ENCODE results near the gene ZFYVE1. TPM values are rescaled to one million over a fixed set of nuclear protein-coding genes. Genes with fewer than 3 reads are reported as not detected.
A peak's percentile ranks its signal among the peaks of the same experiment; 100 is the strongest.
"Not testable (repeated sequence)": the region's sequence is repeated elsewhere in the genome, so short reads cannot be mapped to it uniquely, and the experiment has no call there.

Gene ZFYVE1
- total RNA-seq, 2 experiments from 2014 or later, result 13.9 to 14.7 TPM

GRCh38 chr14:72962829-72963312 lies 64.0 kb downstream of the ZFYVE1 start:
- ATAC-seq (no peak), DNase-seq (no peak)
- H3K9me3 Mint-ChIP-seq (ENCODE audit: low read depth), result no peaks in the 10 kb centered on the region
- CTCF ChIA-PET, result interaction anchor here (1.1 to 2.0 kb wide), 2 partner anchors 14 to 446 kb away, joined by 3 to 7 read pairs; no protein-coding TSS in a partner anchor
- no peaks in the 10 kb centered on the region for H3K27me3 Mint-ChIP-seq
- H3K4me3 Mint-ChIP-seq, result no peak overlapping the region
- peaks cover 21% of the 10 kb centered on the region for H3K36me3 Mint-ChIP-seq
- H3K27ac Mint-ChIP-seq, result no peak overlapping the region
- H3K4me1 Mint-ChIP-seq, result peaks cover 27% of the 10 kb centered on the region

- CTCF ChIA-PET, result interaction anchor here (2.0 kb wide), 1 partner anchor 14 kb away, joined by 7 read pairs; no protein-coding TSS in a partner anchor
- not testable (repeated sequence) for H3K27ac Mint-ChIP-seq; DNase-seq; H3K4me3 Mint-ChIP-seq; H3K27me3 Mint-ChIP-seq; H3K9me3 Mint-ChIP-seq (ENCODE audit: low read depth); ATAC-seq
- Mint-ChIP-seq H3K36me3 (peaks cover 21% of the 10 kb centered on the region), H3K4me1 (peaks cover 27% of the 10 kb centered on the region)
Observed at GRCh38 chr14:72962336-72962754, 64.6 kb downstream of the ZFYVE1 start.

DNA sequence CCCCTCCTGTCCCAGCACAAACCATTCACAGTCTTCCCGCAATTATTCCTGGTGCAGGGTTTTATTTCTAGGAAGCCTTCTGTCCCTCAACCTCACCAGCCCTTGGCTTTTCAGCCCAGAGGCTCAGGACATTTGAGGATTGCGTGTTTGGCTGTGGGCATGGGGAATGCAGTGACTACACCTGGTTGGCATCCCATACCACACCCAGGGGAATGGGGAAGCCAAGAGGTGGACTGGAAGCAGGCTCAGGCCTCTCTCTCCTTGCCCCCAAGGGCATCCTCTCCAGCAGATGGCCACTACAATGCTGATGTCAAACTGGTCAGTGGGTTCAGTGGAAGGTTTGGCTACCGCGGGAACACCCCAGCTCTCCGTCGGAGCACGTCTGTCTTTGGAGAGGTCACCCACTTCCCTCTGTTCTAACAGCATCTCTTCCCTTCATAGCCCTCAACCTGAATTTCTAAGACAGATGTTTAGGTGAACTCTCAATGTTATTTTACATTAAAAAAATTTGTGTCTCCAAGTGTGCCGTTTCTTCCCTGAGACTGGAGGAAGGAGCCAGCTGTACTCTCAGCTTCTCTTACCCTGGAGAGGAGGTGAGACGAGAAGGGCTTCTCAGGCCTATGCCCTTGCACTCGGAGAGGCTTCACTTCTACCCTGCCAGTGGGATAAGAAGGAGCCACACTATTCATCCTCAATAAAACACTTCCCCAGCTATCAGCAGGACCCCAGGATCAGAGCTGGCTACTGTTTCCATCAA lies 65.1 kb downstream of the ZFYVE1 start:
- no peaks in the 10 kb centered on the region for H3K27me3 Mint-ChIP-seq
- H3K36me3 Mint-ChIP-seq, result peaks cover 21% of the 10 kb centered on the region
- DNase-seq (no peak), ATAC-seq (no peak)
- no peak overlapping the region for H3K27ac Mint-ChIP-seq
- H3K4me3 Mint-ChIP-seq, result no peak overlapping the region
- H3K4me1 Mint-ChIP-seq, result peaks cover 27% of the 10 kb centered on the region
- CTCF ChIA-PET, result interaction anchor here (2.0 kb wide), 1 partner anchor 13 kb away, joined by 7 read pairs; no protein-coding TSS in a partner anchor
- H3K9me3 Mint-ChIP-seq (ENCODE audit: low read depth), result no peaks in the 10 kb centered on the region

- CTCF ChIA-PET; H3K9me3 Mint-ChIP-seq (ENCODE audit: low read depth); ATAC-seq; H3K27me3 Mint-ChIP-seq; DNase-seq; H3K27ac Mint-ChIP-seq; H3K4me3 Mint-ChIP-seq: not testable (repeated sequence)
- H3K36me3 Mint-ChIP-seq, result peaks cover 25% of the 10 kb centered on the region
- H3K4me1 Mint-ChIP-seq, result peaks cover 27% of the 10 kb centered on the region
Observed at GRCh38 chr14:72961016-72961415, 65.9 kb downstream of the ZFYVE1 start.

DNA sequence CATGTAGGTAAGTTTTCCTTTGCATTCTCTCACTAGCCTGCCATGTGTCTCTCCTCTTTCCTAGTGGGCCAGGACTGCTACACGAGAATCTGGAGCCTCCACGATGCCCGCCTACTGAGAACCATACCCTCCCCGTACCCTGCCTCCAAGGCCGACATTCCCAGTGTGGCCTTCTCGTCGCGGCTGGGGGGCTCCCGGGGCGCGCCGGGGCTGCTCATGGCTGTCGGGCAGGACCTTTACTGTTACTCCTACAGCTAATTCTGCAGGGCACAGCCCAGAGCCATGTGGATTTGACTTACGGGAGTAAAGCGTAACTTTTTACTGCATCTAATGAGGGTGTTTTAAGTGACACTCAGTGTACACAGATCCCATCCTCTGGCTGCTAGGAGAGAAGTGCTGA lies 68.4 kb downstream of the ZFYVE1 start:
- ATAC-seq, result no peak
- no peaks in the 10 kb centered on the region for H3K9me3 Mint-ChIP-seq (ENCODE audit: low read depth)

GRCh38 chr14:72957213-72957612 lies 69.7 kb downstream of the ZFYVE1 start:
- Mint-ChIP-seq H3K9me3 (ENCODE audit: low read depth) (no peaks in the 10 kb centered on the region), H3K36me3 (peaks cover 27% of the 10 kb centered on the region), H3K27ac (no peak overlapping the region)

More for the DNA sequence above, 68.4 kb downstream of the ZFYVE1 start:
- Mint-ChIP-seq H3K4me3 (no peak overlapping the region), H3K4me1 (peaks cover 7% of the 10 kb centered on the region), H3K27ac (no peak overlapping the region), H3K27me3 (no peaks in the 10 kb centered on the region), H3K36me3 (peaks cover 26% of the 10 kb centered on the region)
- no peak for DNase-seq
- CTCF ChIA-PET, result interaction anchor here (1.3 kb wide), 1 partner anchor 10 kb away, joined by 11 read pairs; no protein-coding TSS in a partner anchor

GRCh38 chr14:72956741-72957140 lies 70.2 kb downstream of the ZFYVE1 start:
- H3K9me3 Mint-ChIP-seq (ENCODE audit: low read depth); H3K27me3 Mint-ChIP-seq: not testable (repeated sequence)

More at GRCh38 chr14:72957213-72957612, 69.7 kb downstream of the ZFYVE1 start:
- ATAC-seq (no peak), DNase-seq (no peak)
- Mint-ChIP-seq H3K4me1 (no peaks in the 10 kb centered on the region), H3K27me3 (no peaks in the 10 kb centered on the region), H3K4me3 (no peak overlapping the region)
- CTCF ChIA-PET, result interaction anchor here (0.6 to 1.5 kb wide), 4 partner anchors 8 to 20 kb away, joined by 3 to 6 read pairs (median 4); no protein-coding TSS in a partner anchor

DNA sequence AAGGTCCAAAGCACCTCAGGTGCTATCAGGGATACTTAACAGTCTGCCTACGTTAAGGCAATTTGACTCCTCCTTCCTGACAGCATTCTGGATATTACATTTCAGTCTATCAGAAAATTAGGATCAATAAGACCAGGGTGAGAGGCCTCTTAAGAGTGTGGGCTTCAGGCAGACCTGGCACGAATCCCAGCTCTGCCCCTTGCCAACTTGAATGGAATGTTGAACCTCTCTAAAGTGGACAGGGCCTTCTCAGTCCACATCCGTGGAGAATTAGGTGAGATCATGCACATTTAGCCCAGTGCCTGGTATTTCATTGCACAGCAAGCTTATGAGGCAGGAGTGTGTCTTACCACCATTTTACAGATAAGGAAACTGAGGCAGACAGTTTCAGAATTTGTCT lies 74.7 kb downstream of the ZFYVE1 start:
- H3K27me3 Mint-ChIP-seq, result no peaks in the 10 kb centered on the region
- DNase-seq (no peak), ATAC-seq (no peak)
- H3K4me3 Mint-ChIP-seq, result no peak overlapping the region
- peaks cover 14% of the 10 kb centered on the region for H3K4me1 Mint-ChIP-seq
- CTCF ChIA-PET, result interaction anchor here (0.7 to 7.1 kb wide), 2 partner anchors 13 to 437 kb away, joined by 4 to 107 read pairs; no protein-coding TSS in a partner anchor
- H3K36me3 Mint-ChIP-seq, result peaks cover 14% of the 10 kb centered on the region
- H3K27ac Mint-ChIP-seq, result no peak overlapping the region
- no peaks in the 10 kb centered on the region for H3K9me3 Mint-ChIP-seq (ENCODE audit: low read depth)

More at GRCh38 chr14:72956741-72957140, 70.2 kb downstream of the ZFYVE1 start:
- not testable (repeated sequence) for H3K4me1 Mint-ChIP-seq, H3K27ac Mint-ChIP-seq, H3K4me3 Mint-ChIP-seq, ATAC-seq, DNase-seq
- H3K36me3 Mint-ChIP-seq, result peaks cover 26% of the 10 kb centered on the region
- CTCF ChIA-PET, result interaction anchor here (1.2 to 1.5 kb wide), 2 partner anchors 9 to 19 kb away, joined by 4 to 6 read pairs; no protein-coding TSS in a partner anchor

DNA sequence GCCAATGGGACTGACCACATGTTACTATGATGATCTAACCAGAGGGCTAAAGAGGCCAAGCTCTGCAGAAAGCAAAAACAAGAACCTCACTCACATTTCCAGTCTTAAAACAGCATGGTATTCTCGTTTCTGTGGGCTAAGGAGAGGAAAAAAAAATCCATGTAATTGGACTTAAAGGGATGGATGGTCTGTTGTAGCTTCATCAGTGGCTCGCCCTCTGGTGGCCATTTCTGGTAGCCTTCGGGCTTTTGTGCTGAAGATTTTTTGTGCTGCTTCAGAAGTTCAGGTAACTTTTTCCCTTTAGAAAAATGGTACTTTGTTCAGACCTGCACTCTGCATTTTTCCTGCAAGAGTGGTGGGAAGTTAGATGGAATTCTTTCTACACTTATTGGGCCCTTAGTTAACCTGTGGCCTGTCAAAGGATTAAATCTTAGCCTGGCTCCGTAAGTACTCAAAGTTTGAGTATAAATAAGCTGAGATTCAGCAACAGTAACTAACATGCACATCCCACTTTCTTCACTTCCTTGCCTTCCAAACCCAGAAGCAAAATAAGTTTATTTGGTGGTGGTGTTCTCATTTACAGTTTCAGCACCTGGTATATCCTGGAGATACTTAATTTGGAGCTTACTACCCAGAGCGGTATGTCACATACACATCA lies 78.3 kb downstream of the ZFYVE1 start:
- CTCF ChIA-PET, result interaction anchor here (0.5 to 7.1 kb wide), 26 partner anchors 9 to 496 kb away, joined by 3 to 107 read pairs (median 4); partner anchors contain the start of genes DCAF4, RBM25 and ZFYVE1
- DNase-seq (peak; percentile 77), ATAC-seq (peak; percentile 41)
- H3K4me3 Mint-ChIP-seq, result no peak overlapping the region
- no peaks in the 10 kb centered on the region for H3K27me3 Mint-ChIP-seq
- peak overlapping the region; percentile 52 for H3K27ac Mint-ChIP-seq
- H3K9me3 Mint-ChIP-seq (ENCODE audit: low read depth), result no peaks in the 10 kb centered on the region
- H3K36me3 Mint-ChIP-seq, result peaks cover 16% of the 10 kb centered on the region
- H3K4me1 Mint-ChIP-seq, result peaks cover 21% of the 10 kb centered on the region

- DNase-seq (no peak), ATAC-seq (peak; percentile 54)
- H3K27ac Mint-ChIP-seq, result peak overlapping the region; percentile 78
- H3K27me3 Mint-ChIP-seq, result no peaks in the 10 kb centered on the region
- H3K9me3 Mint-ChIP-seq (ENCODE audit: low read depth), result no peaks in the 10 kb centered on the region
- H3K4me1 Mint-ChIP-seq, result peaks cover 21% of the 10 kb centered on the region
- CTCF ChIA-PET, result interaction anchor here (0.6 to 7.1 kb wide), 13 partner anchors 8 to 433 kb away, joined by 3 to 107 read pairs (median 4); partner anchors contain the start of genes DCAF4 and RBM25
- peaks cover 18% of the 10 kb centered on the region for H3K36me3 Mint-ChIP-seq
- H3K4me3 Mint-ChIP-seq, result no peak overlapping the region
Observed at GRCh38 chr14:72947366-72948160, 79.3 kb downstream of the ZFYVE1 start.

DNA sequence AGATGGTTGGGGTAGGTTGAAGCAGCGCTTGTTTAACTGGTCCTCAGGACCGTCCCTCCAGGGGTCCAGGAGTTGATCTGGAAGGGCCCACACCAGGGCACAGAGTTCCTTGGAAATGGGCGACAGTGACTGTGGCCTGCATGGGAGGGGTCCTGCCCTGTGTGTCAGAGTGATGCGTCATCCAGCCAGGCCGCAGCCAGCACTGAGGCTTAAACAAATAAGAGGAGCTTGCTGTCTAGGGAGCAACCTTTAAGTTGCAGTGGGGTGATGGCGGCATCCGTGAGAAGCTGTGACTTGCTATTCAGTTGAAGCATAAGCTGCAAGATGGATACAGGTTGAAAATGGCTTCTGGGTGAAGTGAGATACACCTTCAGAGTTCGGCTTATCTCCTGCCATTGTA lies 80.4 kb downstream of the ZFYVE1 start:
- peaks cover 21% of the 10 kb centered on the region for H3K4me1 Mint-ChIP-seq
- ATAC-seq (no peak), DNase-seq (no peak)
- no peak overlapping the region for H3K27ac Mint-ChIP-seq
- H3K27me3 Mint-ChIP-seq, result no peaks in the 10 kb centered on the region
- peaks cover 15% of the 10 kb centered on the region for H3K36me3 Mint-ChIP-seq
- no peaks in the 10 kb centered on the region for H3K9me3 Mint-ChIP-seq (ENCODE audit: low read depth)
- no peak overlapping the region for H3K4me3 Mint-ChIP-seq
- CTCF ChIA-PET, result interaction anchor here (7.1 kb wide), 1 partner anchor 431 kb away, joined by 107 read pairs; no protein-coding TSS in a partner anchor

DNA sequence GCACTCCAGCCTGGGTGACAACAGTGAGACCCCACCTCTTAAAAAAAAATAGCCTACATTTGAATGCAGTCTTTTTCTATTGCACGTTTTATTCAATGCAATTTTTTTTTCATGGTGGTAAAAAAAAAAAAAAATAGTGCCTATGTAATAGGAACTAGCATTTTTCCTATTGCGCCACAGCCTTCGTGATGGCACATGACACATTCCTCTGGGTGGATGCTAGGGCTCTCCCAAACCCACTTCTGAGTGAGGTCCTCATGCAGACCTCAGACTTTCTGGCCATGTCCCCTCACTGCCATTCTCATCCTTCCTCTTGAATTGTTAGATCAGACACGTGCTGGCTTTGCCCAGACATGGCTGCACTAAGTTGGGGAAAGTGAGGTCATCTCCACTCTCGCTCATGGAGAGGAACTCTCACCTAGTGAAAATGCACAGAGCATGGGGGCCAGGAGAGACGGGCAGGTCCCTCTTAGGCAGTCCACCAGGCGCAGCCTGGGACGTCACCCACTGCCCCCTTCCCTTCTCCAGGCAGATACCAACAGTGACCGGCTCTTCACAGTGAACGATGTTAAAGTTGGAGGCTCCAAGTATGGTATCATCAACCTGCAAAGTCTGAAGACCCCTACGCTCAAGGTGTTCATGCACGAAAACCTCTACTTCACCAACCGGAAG lies 81.4 kb downstream of the ZFYVE1 start:
- Mint-ChIP-seq H3K4me3 (no peak overlapping the region), H3K27ac (no peak overlapping the region), H3K9me3 (ENCODE audit: low read depth) (no peaks in the 10 kb centered on the region), H3K27me3 (no peaks in the 10 kb centered on the region), H3K4me1 (peaks cover 21% of the 10 kb centered on the region), H3K36me3 (peaks cover 15% of the 10 kb centered on the region)
- ATAC-seq (no peak), DNase-seq (no peak)
- CTCF ChIA-PET, result interaction anchor here (7.1 kb wide), 1 partner anchor 430 kb away, joined by 107 read pairs; no protein-coding TSS in a partner anchor

Data from activated CD8-positive, alpha-beta memory T cell treated with anti-CD3 and anti-CD28 coated beads, Interleukin-2, amount 10 ng/mL, durations not matched to agents 7 days and 5 days (primary cell).